Lower lobe of right lung (tissue), 2 donors: ENCODE data around the gene FAM20B. TPM values are rescaled to one million over a fixed set of nuclear protein-coding genes. Genes with fewer than 3 reads are reported as not detected.

ENCODE experiments used
- ATAC-seq, 2 donors: fragments of 200-7000 bp; cut with Tn5 transposase; one replicate each; pipeline ENCODE4 v1.9.1; 2020 to 2022; ENCODE audit warnings: mild to moderate bottlenecking in 2 of 2, moderate library complexity in 2 of 2
- DNase-seq: peaks from one replicate; pipeline ENCODE4 v3.0.0-alpha.2; 2020
- H3K27ac ChIP-seq: fragments of 200-600 bp; one replicate; pipeline ENCODE4 v1.8.0; 2022
- H3K27me3 ChIP-seq: fragments of 200-600 bp; one replicate; pipeline ENCODE4 v1.8.0; 2022; ENCODE audit warnings: low read depth
- H3K36me3 ChIP-seq: fragments of 200-600 bp; one replicate; pipeline ENCODE4 v1.8.0; 2022; ENCODE audit warnings: mild to moderate bottlenecking
- H3K4me1 ChIP-seq: fragments of 200-600 bp; one replicate; pipeline ENCODE4 v1.8.0; 2022
- H3K4me3 ChIP-seq: fragments of 200-600 bp; one replicate; pipeline ENCODE4 v1.8.0; 2022; ENCODE audit warnings: mild to moderate bottlenecking
- H3K9me3 ChIP-seq: fragments of 200-600 bp; one replicate; pipeline ENCODE4 v1.8.0; 2022
- CTCF ChIP-seq: fragments of 200-600 bp; IDR thresholded peaks from one replicate; pipeline ENCODE4 v1.8.0; 2022; ENCODE audit warnings: antibody characterized with exemption, mild to moderate bottlenecking
- intact Hi-C: fragments of 100-400 bp; cut with DNase I; formaldehyde crosslinking; loops from one replicate; pipeline ENCODE4 v1.11.0; 2022
- total RNA-seq: library from RNA; stranded (reverse); fragmentation: NEBNext Ultra II Directional; extraction: Animal tissue kit (Norgen Biotek cat#: 25700); gene quantifications from one replicate; pipeline ENCODE4 v1.2.1, GENCODE V29; 2021
- donor health status: DM: no; HTN: yes; CAD: no; lungs with severe emphysema.

Gene FAM20B
- total RNA-seq, 1 donor from 2014 or later, result 38.2 TPM

GRCh38 chr1:179080866-179081686 is 55.4 kb downstream of the FAM20B start:
- H3K4me3 ChIP-seq, result peak overlapping the region; percentile 82
- DNase-seq (no peak), ATAC-seq (no peak)
- no peaks in the 10 kb centered on the region for H3K27me3 ChIP-seq
- intact Hi-C loops, result no loop called here
- H3K36me3 ChIP-seq, result peaks cover 7% of the 10 kb centered on the region
- H3K9me3 ChIP-seq, result no peaks in the 10 kb centered on the region
- peak overlapping the region; percentile 90 for H3K27ac ChIP-seq
- no peak for TF ChIP-seq CTCF
- H3K4me1 ChIP-seq, result peaks cover 21% of the 10 kb centered on the region

- intact Hi-C loops, result no loop called here
Measured at GRCh38 chr1:179081687-179082332, 56.1 kb downstream of the FAM20B start, which contains the start of gene TOR3A. Gene TOR3A, plus strand, starts transcription at chr1:179082070. Its CDS starts 59 bp downstream, at chr1:179082129.

GRCh38 chr1:179082333-179082998 is 56.8 kb downstream of the FAM20B start:
- ATAC-seq (peak; percentile 69), DNase-seq (no peak)
- H3K4me3 ChIP-seq, result peak overlapping the region; percentile 82
- H3K27ac ChIP-seq, result peak overlapping the region; percentile 90
- TF ChIP-seq CTCF, result no peak
- peaks cover 15% of the 10 kb centered on the region for H3K36me3 ChIP-seq
- no peaks in the 10 kb centered on the region for H3K27me3 ChIP-seq
- H3K9me3 ChIP-seq, result no peaks in the 10 kb centered on the region
- H3K4me1 ChIP-seq, result peaks cover 26% of the 10 kb centered on the region
- intact Hi-C loops, result no loop called here

More at GRCh38 chr1:179081687-179082332, 56.1 kb downstream of the FAM20B start, which contains the start of gene TOR3A:
- Histone ChIP-seq H3K27me3 (no peaks in the 10 kb centered on the region), H3K9me3 (no peaks in the 10 kb centered on the region), H3K4me1 (peaks cover 21% of the 10 kb centered on the region), H3K27ac (peak within 1 kb of the TSS; percentile 90), H3K36me3 (peaks cover 10% of the 10 kb centered on the region), H3K4me3 (peak within 1 kb of the TSS; percentile 82)
- DNase-seq, result peak; percentile 95
- ATAC-seq, result peak; percentile 98
- TF ChIP-seq CTCF, result no peak

GRCh38 chr1:179082999-179083335 is 57.3 kb downstream of the FAM20B start:
- H3K36me3 ChIP-seq, result peaks cover 20% of the 10 kb centered on the region
- no peak for TF ChIP-seq CTCF
- intact Hi-C loops, result no loop called here
- peak overlapping the region; percentile 82 for H3K4me3 ChIP-seq
- no peaks in the 10 kb centered on the region for H3K27me3 ChIP-seq
- H3K27ac ChIP-seq, result peak overlapping the region; percentile 90
- ATAC-seq (no peak), DNase-seq (no peak)
- no peaks in the 10 kb centered on the region for H3K9me3 ChIP-seq
- H3K4me1 ChIP-seq, result peaks cover 30% of the 10 kb centered on the region

GRCh38 chr1:179083533-179083932 is 57.8 kb downstream of the FAM20B start:
- DNase-seq (no peak), ATAC-seq (no peak)
- Histone ChIP-seq H3K4me3 (no peak overlapping the region), H3K36me3 (peaks cover 26% of the 10 kb centered on the region), H3K4me1 (peaks cover 34% of the 10 kb centered on the region), H3K9me3 (no peaks in the 10 kb centered on the region), H3K27me3 (no peaks in the 10 kb centered on the region), H3K27ac (no peak overlapping the region)
- intact Hi-C loops, result no loop called here
- no peak for TF ChIP-seq CTCF
